Right lung (tissue), 10 donors: ENCODE results near the gene GPR153. TPM values are rescaled to one million over a fixed set of nuclear protein-coding genes. Genes with fewer than 3 reads are reported as not detected.
"Not testable (repeated sequence)": the region's sequence is repeated elsewhere in the genome, so short reads cannot be mapped to it uniquely, and the experiment has no call there.

ENCODE experiments used
- DNase-seq, 2 donors: peaks; one replicate each; pipeline ENCODE4 v3.0.0-alpha.2; 2013
- long read RNA-seq, 8 donors: transcript quantifications; one replicate each; lab custom pipeline, GENCODE V29; 2026
- polyA plus RNA-seq, 5 donors: library from polyadenylated mRNA; unstranded; fragments of 120-200 nt; gene quantifications; one replicate each; pipeline versions ENCODE4 v1.2.1 to v1.2.3, GENCODE V29; 2013; ENCODE audit warnings: inconsistent platforms in 1 of 5, low replicate concordance in 1 of 5; ENCODE audit not compliant: insufficient read length in 5 of 5, insufficient read depth in 1 of 5

The GPR153 gene
- 10 to 100 TPM; 12.0 to 37.0 (median 15.3) TPM for polyA plus RNA-seq
- long read RNA-seq, donor 1, full-length matches to known transcripts: 6 of 12 reads
- long read RNA-seq, donor 1, partial matches to known transcripts: 6 of 12 reads
- long read RNA-seq, donor 1, other reads (novel, unspliced or antisense): 0 of 12 reads
- long read RNA-seq, donor 2, full-length matches to known transcripts: 2 of 2 reads
- long read RNA-seq, donor 2, partial matches to known transcripts: 0 of 2 reads
- long read RNA-seq, donor 2, other reads (novel, unspliced or antisense): 0 of 2 reads
- long read RNA-seq, donor 3, full-length matches to known transcripts: 6 of 6 reads
- long read RNA-seq, donor 3, partial matches to known transcripts: 0 of 6 reads
- long read RNA-seq, donor 3, other reads (novel, unspliced or antisense): 0 of 6 reads
- long read RNA-seq, donor 4, full-length matches to known transcripts: 1 of 1 reads
- long read RNA-seq, donor 4, partial matches to known transcripts: 0 of 1 reads
- long read RNA-seq, donor 4, other reads (novel, unspliced or antisense): 0 of 1 reads
- long read RNA-seq, donor 5, full-length matches to known transcripts: 5 of 5 reads
- long read RNA-seq, donor 5, partial matches to known transcripts: 0 of 5 reads
- long read RNA-seq, donor 5, other reads (novel, unspliced or antisense): 0 of 5 reads
- long read RNA-seq, donor 6, full-length matches to known transcripts: 6 of 15 reads
- long read RNA-seq, donor 6, partial matches to known transcripts: 9 of 15 reads
- long read RNA-seq, donor 6, other reads (novel, unspliced or antisense): 0 of 15 reads
- long read RNA-seq, donor 7, full-length matches to known transcripts: 3 of 10 reads
- long read RNA-seq, donor 7, partial matches to known transcripts: 7 of 10 reads
- long read RNA-seq, donor 7, other reads (novel, unspliced or antisense): 0 of 10 reads
- long read RNA-seq, donor 8, full-length matches to known transcripts: 2 of 2 reads
- long read RNA-seq, donor 8, partial matches to known transcripts: 0 of 2 reads
- long read RNA-seq, donor 8, other reads (novel, unspliced or antisense): 0 of 2 reads

DNA sequence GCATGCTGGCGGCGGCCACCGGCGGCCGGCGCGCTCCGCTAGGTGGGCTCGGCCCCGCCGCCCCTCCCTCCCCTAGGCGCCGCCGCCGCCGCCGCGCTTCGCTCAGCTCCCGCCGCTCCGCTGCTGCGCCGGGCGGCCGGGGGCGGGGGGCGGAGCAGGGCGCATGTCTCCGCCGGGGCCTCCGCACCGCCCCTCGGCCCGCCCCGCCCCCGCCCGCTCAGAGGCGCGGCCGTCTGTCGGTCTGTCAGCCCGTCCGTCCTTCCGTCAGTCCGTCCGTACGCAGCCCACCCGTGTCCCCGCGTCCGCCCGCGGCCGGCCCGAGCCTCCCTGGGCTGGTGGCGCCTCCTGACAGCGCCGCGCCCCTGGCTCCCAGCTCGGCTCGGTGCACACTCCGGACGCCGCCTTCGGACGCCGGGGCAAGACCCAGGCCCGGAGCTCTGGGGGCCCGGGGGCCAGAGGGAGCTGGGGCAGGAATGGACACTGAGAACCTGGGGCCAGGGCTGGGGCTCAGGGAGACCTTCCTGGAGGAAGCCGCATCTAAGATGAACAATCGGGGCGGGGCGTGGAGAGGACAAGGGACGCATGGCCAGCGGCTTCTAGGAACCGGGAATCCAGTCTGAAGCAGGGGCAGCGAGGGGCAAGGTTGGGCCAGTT lies at the start of gene GPR153:
TSS of gene GPR153 (minus strand) at position 138 of the 654 bp plus-strand sequence. CDS start 6,193 bp downstream, outside the sequence.
- DNase-seq: no peak

DNA sequence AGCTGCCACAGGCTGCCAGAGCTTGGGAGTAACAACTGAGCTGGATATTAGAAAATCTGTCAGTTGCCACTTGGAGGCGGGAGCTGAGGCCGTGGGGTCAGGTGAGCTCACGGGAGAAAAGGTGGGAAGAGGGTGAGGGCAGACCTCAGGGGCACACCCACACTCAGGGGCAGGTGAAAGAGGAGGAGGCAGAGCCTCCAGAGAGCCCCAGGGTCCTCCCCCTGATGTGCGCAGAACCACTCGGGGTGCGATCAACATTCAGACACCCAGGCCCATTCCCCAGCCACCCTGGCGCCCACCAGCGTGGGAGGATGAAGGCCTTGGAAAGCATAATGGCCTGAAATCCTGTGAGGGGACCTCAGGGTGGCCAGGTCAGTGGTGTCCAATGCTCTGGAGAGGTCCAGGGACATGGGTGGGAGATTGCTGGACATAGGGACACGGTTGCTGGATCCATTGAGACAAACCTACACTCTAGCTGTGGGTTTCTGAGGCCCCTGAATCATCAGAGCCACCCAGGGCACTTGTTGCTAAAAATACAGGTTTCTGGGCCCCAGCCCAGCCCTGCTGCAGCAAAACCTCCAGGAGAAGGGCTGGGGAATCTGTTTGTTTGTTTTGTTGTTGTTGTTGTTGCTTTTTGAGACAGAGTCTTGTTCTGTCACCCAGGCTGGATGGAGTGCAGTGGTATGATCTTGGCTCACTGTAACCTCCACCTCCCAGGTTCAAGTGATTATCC lies 49.4 kb upstream of the GPR153 start:
- no peak for DNase-seq

DNA sequence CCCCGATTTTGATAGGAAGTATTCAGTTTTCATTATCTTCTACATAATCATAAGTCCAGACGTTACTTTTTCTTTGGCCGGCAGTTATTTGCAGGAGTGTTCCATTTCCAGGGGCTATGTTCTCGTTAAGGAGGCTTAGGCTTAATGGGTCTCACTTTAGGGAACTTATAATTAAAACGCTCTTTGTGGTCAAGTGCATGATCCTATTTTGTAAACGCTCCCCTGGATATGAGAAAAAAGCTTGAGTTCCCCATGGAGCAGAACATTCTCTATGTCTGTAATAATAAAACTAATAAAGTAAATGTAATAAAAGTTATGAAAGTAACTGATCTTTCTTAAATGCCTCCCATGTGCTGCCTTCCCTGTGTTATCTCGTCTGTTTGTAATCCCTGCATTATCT lies 48.7 kb upstream of the GPR153 start:
- no peak for DNase-seq

DNA sequence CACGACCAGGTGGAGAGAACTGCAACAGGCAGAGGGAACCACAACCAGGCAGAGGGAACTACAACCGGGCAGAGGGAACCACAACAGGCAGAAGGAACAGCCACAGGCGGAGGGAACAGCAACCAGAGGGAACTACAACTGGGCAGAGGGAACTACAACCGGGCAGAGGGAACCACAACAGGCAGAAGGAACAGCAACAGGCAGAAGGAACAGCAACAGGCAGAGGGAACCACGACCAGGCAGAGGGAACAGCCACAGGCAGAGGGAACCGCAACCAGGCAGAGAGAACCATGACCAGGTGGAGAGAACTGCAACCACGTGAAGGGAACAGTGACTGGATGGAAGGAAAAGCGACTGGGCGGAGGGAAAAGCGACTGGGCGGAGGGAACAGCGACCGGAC lies 47.6 kb upstream of the GPR153 start:
- no peak for DNase-seq

DNA sequence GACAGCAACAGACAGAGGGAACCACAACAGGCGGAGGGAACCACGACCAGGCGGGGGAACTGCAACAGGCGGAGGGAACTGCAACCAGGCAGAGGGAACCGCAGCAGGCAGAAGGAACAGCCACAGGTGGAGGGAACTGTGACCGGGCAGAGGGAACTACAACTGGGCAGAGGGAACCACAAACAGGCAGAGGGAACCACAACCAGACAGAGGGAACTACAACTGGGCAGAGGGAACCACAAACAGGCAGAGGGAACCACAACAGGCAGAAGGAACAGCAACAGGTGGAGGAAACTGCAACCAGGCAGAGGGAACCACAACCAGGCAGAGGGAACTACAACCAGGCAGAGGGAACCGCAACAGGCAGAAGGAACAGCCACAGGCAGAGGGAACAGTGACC lies 46.8 kb upstream of the GPR153 start:
- DNase-seq: not testable (repeated sequence)

DNA sequence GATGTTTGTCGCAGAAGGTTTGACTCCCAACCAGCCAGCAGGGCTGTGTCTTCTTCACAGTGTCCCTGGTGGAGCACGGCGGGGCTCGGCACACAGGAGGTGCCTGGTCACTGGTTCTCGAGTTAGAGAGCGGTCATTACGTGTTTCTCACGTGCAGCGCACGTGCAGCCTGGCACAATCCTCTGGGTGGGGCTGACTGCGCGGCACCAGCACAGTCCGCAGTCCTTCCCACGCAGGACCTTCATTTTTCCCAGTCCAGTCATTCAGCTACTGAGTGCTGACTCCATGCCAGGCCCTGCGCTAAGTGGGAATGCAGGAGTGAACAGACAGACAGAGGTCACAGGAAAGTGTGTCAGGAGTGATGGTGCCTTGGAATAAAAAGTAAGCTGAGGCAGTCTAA lies 46.2 kb upstream of the GPR153 start:
- no peak for DNase-seq

DNA sequence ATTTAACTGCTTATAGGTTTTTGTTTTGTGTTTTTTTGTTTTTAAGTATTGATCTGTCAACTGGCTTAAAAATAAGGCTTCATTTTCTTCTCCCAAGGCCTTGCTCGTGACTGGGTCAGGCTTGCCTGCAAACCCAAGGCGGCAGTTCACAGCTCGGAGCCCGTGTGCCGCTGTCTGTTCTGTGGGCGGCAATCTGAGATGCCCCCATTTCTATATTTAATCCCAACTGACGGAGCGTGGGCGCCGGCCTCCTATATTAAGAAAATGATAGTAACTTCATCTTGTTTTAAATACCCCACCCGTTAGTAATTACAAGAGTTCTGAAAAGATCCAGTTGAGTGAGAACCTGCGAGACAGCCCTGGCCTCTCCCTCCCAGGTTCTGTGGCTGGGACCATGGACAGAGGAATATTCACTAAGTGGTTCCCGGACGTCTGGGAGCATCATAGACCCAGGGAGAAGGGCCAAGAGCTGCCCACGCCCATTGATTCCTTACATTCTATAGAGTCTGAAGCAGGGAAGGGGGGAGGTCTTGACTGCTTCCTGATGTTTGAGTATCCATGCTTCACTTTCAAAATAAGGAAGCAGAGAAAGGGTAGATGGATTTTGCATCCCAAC lies 42.6 kb upstream of the GPR153 start:
- DNase-seq: no peak

DNA sequence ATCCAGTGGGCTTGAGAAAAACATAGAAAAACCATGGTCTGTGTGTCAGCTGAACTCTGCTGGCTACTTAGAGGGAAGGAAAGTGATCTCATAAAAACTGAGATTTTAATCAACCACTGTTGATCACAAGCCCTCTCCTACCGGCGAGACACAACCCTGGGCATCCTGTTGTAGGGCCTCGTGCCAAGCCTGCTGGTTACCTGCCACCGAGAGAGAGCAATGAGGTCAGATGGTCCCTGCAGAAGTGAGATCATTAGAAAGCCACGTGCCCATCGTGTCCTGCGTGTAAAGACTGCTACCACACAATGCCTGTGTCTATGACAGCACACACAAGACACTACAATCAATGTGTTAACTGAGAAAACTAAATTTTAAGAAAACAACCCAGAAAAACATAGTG lies 41.7 kb upstream of the GPR153 start:
- no peak for DNase-seq

DNA sequence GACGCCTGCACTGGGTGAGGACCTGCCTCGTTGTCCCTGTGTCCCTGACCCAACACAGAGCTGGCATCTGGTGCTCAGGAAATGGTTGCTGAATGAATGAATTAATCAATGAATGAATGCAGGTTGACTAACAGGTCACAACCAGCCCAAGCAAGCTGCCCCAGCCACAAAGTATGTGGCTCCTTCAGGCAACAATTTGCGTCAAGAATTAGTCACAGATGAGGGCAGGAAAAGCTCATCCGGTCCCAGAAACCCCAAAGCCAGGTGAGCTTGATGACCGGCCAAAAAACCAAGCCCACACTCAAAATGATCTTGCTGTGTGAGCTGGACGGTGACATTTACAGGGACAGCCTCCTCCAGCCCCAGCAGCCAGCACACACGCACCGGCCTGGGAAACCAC lies 40.6 kb upstream of the GPR153 start:
- DNase-seq: no peak

DNA sequence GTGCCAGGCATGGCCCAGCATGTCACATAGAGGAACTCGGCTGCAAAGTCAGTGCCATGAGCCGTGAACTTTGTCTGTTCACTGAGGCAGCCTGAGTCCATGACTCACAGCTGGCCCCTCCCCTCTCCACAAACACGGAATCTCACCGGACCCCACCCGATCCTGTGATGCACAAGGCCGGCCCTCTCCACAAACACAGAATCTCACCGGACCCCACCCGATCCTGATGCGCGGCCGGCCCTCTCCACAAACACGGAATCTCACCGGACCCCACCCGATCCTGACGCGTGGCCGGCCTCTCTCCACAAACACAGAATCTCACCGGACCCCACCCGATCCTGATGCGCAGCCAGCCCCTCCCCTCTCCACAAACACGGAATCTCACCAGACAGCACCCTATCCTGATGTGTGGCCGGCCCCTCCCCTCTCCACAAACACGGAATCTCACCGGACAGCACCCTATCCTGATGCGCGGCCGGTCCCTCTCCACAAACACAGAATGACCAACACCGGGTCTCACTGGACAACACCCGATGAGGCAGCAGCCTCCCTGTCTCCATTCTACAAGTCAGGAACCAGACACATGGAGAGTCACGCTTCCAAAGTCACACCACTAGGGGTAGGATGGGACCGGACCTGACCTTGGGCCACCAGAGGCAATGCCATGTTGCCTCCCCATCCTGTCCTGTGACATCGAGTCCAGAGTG lies 39.6 kb upstream of the GPR153 start:
- no peak for DNase-seq

DNA sequence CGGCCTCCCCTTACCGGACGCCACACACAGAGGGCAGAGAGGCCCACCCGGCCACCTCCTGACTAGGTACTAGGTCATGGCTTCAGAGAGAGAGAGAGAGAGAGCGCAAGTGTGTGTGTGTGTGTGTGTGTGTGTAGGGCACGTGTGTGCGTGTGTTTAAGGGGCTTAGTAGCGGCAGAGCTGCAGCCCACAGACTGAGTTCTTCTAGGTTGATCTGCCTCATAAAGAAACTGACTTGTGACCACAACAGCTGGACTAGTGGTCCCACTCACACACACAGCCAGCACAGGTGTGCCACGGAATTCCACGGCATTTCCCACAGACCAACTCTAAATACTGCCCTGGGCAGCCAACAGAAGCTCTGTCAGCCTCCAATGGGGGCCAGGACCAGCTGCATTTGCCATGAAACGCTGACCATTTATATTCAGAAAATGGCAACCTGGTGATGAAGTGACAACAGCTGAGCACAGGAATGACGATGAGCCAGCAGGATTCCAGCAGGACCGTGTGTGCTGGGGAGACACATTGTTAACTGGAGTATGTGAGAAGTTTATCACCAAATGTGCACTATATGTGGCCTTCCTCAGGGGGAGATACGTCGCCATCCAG lies 38.8 kb upstream of the GPR153 start:
- DNase-seq: no peak

DNA sequence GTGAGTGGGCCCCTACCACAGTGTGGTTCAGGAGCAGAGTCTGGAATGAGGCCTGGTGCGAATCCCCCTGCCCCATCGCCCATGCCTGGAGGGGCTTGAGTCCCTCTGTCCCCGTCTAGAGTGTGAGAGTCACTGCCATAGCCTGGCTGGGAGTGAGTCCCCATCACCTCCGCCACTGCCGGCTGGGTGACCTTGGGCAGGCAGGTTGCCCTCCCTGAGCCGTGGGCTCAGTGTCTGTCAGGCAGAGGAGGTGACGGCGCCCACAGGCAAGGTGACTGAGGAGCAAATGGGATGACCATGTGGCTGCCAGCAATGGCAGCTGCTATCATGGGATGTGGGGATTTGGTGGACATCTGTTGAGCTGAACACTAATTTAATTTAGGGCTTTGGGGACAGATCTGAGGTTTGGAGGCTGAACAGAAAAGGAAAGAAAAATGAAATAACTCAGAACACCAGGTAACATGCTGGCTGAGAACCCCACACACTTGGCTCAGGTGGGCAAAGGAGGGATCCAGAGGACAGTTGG lies 38.1 kb upstream of the GPR153 start:
- no peak for DNase-seq

DNA sequence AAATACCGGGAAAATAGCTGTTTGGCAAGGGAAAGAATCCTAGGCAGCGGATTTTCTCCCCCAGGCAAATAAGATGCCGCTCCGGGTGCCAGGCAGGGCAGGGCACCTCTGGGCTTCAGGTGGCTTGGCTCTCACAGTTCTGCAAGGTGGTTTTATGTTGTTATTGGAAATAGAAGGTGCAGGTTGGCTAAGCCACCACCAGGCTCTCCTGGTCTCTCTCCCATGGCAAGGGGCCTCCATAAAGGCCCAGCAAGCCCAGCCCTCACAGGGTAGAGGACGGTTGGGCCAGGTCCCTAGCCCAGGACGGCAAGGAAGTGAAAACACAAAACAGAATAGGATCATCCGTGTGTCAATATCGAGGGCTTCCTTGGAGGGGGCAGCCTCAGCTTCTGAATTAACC lies 37.6 kb upstream of the GPR153 start:
- no peak for DNase-seq

DNA sequence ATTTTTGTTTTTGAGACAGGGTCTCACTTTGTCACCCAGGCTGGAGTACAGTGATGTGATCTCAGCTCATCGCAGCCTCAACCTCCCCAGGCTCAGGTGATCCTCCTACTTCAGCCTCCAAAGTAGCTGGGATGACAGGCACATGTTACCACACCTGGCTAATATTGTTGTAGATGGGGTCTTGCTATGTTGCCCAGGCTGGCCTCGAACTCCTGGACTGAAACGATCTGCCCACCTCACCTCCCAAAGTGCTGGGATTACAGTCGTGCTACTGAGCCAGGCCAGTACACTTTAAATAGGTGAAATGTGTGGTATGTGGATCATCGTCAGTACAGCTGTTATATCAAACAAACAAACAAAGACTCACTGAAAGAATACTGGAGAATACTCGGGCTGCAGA lies 35.0 kb upstream of the GPR153 start:
- no peak for DNase-seq

DNA sequence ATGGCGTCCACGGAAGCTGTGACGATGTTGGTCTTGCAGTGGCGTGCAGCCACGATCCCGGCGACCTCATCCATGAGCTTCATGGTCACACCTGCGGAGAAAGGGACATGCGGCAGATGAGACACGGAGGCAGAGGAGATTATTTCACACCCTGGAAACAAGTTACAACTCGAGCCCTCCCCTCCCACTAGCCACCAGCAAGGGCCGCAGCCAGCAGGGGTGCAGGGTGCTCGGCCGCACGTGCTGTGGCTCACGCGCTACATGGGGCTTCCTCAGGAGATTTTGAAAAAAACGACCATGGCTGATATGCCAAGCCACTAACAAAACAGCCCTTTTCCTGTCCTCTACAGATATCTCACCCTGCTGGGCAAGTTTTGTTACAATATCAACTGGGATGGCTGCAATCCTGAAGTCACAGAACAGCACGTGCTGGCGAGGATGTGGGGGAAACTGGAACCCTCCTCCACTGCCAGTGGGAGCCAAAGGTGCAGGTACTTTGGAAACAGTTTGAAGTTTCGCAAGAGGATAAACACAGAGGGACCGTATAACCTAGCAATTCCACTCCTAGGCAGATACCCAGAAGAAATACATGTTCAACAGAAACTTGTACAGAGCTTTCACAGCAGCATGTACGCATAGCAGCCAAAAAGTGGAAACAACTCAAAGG lies 34.1 kb upstream of the GPR153 start:
- no peak for DNase-seq

DNA sequence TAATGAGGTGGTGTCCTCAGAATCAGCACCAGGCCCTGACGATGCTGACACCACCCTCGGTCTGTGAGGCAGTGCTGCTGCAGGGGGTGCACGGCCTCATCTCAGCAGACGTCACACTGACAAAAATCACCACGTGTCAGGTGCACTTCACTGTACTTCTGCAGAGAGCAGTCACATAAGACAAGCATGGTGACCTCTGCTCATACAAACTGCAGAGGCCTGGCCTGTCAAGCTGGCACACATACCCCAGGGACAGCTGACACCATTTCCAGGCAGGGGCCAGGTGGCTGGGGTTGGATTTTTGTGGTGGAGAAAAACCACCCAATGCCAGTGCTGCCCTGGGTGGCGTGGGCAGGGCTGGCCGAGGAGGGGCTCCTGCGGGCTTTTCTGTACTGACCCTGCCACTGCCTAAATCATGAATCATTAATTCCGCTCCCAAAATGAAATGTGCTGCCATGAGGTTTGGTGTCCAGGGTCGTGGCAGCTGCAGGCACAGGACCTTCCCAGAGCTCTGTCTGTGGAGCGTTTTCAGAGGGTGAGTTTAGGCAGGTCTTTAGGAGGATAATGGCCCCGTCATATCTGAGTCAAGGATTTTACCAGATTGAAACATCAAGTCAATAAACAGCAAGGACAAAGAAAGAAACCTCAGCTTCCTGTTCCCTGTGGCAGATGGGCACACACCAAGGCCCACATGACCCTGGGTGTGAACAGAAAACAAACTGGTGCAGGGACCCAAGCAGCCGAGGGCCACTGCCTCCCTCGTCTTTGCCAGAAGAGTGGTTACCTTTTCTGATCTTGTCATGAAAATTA lies 33.4 kb upstream of the GPR153 start:
- DNase-seq: no peak

DNA sequence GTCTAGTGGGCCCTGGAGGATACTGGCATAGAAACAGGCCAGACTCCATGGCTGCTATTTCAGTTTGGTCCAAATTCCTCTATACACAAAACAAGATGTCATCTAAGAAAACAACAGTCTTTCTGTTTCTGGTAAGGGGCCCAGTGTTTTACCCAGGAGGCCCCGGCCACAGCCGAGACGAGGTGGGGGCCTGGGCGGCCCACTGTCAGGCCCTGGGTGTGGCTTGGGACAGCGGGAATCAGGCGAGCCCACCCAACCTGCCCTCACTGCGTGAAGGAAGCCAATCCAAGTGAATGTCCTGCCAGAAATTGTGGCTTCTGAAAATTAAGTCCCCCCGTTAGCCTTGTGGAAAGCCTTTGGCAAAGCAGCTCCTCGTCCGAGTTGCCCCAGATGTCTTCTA lies 31.2 kb upstream of the GPR153 start:
- no peak for DNase-seq

DNA sequence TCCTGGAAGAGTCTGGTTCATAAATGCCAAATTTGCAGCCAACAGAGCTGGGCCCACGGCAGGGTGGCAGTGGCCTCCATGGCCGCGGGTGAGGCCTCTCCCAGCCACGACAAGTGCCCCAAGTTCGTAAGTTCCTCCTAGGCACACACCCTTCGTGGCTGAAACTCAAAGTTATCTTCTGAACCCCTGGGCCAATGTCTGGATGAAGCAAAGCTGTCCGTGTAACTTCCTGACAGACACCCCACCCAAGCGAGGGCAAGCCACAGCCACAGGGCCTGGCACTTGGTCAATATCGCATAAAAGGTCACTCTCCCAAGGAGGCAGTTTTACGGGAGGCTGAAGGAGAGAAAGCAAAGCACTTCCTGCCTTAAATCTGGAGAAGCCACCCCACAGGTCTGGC lies 27.8 kb upstream of the GPR153 start:
- DNase-seq: no peak
